DND-41 (cell line): ENCODE results near the gene CROT.
A peak's percentile ranks its signal among the peaks of the same experiment; 100 is the strongest.

Experiments
- ATAC-seq: fragments of 200-7000 bp; cut with Tn5 transposase; 3 replicates; pipeline ENCODE4 v1.9.1; 2021; ENCODE audit warnings: low read depth; ENCODE audit not compliant: insufficient read depth
- DNase-seq: peaks from one replicate; pipeline ENCODE4 v3.0.0-alpha.2; 2020
- H2AFZ ChIP-seq: 2 replicates; pipeline ENCODE4 v1.6.0; 2012; ENCODE audit warnings: low read depth, low read length
- H3K27ac ChIP-seq: 2 replicates; pipeline ENCODE4 v1.5.1; 2012; ENCODE audit warnings: low read length, inconsistent platforms
- H3K27me3 ChIP-seq: fragments of 200-600 bp; sonication (generic); 2 replicates; pipeline ENCODE4 v1.6.0; 2012; ENCODE audit warnings: low read length, mild to moderate bottlenecking, inconsistent platforms; ENCODE audit not compliant: insufficient read depth, poor library complexity
- H3K36me3 ChIP-seq: 2 replicates; pipeline ENCODE4 v1.5.1; 2012; ENCODE audit warnings: low read length, inconsistent platforms; ENCODE audit not compliant: insufficient read depth
- H3K4me1 ChIP-seq: 2 replicates; pipeline ENCODE4 v1.5.1; 2012; ENCODE audit warnings: mild to moderate bottlenecking, low read length; ENCODE audit not compliant: insufficient read depth
- H3K4me2 ChIP-seq: 2 replicates; pipeline ENCODE4 v1.6.0; 2012; ENCODE audit warnings: mild to moderate bottlenecking, moderate library complexity, low read length, inconsistent platforms; ENCODE audit not compliant: insufficient read depth
- H3K4me3 ChIP-seq, 2 experiments: fragments of 200-600 bp in 1 of 2; shearing (Covaris generic) in 1 of 2; 2 replicates each; pipeline ENCODE4 v1.5.1; 2012 to 2016; ENCODE audit warnings: inconsistent platforms in 2 of 2, low read length in 2 of 2, mild to moderate bottlenecking in 2 of 2, low read depth in 1 of 2, moderate library complexity in 1 of 2
- H3K79me2 ChIP-seq: 2 replicates; pipeline ENCODE4 v1.6.0; 2012; ENCODE audit warnings: low read length, inconsistent platforms; ENCODE audit not compliant: insufficient read depth
- H3K9ac ChIP-seq: 2 replicates; pipeline ENCODE4 v1.6.0; 2012; ENCODE audit warnings: low read depth, mild to moderate bottlenecking, inconsistent platforms, low read length, moderate library complexity
- H3K9me3 ChIP-seq: 2 replicates; pipeline ENCODE4 v1.5.1; 2012; ENCODE audit warnings: low read length, moderate library complexity, mild to moderate bottlenecking, inconsistent platforms; ENCODE audit not compliant: insufficient read depth, severe bottlenecking
- H4K20me1 ChIP-seq: 2 replicates; pipeline ENCODE4 v1.6.0; 2012; ENCODE audit warnings: low read length; ENCODE audit not compliant: insufficient read depth
- CTCF ChIP-seq: IDR thresholded peaks from 2 replicates; pipeline ENCODE4 v1.5.1; 2012; ENCODE audit warnings: borderline replicate concordance, low read length, moderate library complexity, mild to moderate bottlenecking; ENCODE audit not compliant: poor library complexity, severe bottlenecking; ENCODE audit errors: extremely low read depth
- EZH2 ChIP-seq: IDR thresholded peaks from 3 replicates; pipeline ENCODE4 v1.6.1; 2012; ENCODE audit warnings: borderline replicate concordance, low read depth, mild to moderate bottlenecking, moderate library complexity, low read length, inconsistent platforms; ENCODE audit not compliant: severe bottlenecking

The CROT gene

GRCh38 chr7:87342231-87342630 lies 3.2 kb upstream of the CROT start:
- Histone ChIP-seq H3K79me2 (peaks cover 23% of the 10 kb centered on the region), H3K27ac (no peak overlapping the region), H3K4me2 (0 out of 2 replicates have a peak overlapping the region, but pooled peaks have one; percentile 95), H4K20me1 (no peaks in the 10 kb centered on the region), H3K9me3 (no peaks in the 10 kb centered on the region), H3K4me1 (peaks cover 41% of the 10 kb centered on the region), H3K27me3 (no peaks in the 10 kb centered on the region), H2AFZ (no peak overlapping the region), H3K9ac (no peak overlapping the region), H3K4me3 (no peak overlapping the region), H3K36me3 (0 out of 2 replicates have a peak, but pooled peaks cover 3% of the 10 kb centered on the region)
- DNase-seq (no peak), ATAC-seq (no peak)
- TF ChIP-seq EZH2 (no peak), CTCF (no peak)

GRCh38 chr7:87344446-87344845 lies 1.0 kb upstream of the CROT start:
- TF ChIP-seq CTCF (no peak), EZH2 (no peak)
- peaks cover 23% of the 10 kb centered on the region for H3K79me2 ChIP-seq
- ATAC-seq (no peak), DNase-seq (no peak)
- peaks cover 41% of the 10 kb centered on the region for H3K4me1 ChIP-seq
- H3K9me3 ChIP-seq: no peaks in the 10 kb centered on the region
- H3K27ac ChIP-seq: peak overlapping the region; percentile 83
- peaks cover 14% of the 10 kb centered on the region; the same call in 1 of the 2 replicates for H3K36me3 ChIP-seq
- peak overlapping the region; percentile 72 for H3K9ac ChIP-seq
- peak overlapping the region; percentile 95 for H3K4me2 ChIP-seq
- H4K20me1 ChIP-seq: no peaks in the 10 kb centered on the region
- no peaks in the 10 kb centered on the region for H3K27me3 ChIP-seq
- peak overlapping the region; percentile 40 to 89 for H3K4me3 ChIP-seq
- H2AFZ ChIP-seq: peak overlapping the region; percentile 88

- no peaks in the 10 kb centered on the region for H4K20me1 ChIP-seq
- H3K4me3 ChIP-seq: peak overlapping the region; percentile 40 to 89
- DNase-seq: no peak
- no peaks in the 10 kb centered on the region for H3K27me3 ChIP-seq
- TF ChIP-seq CTCF: no peak
- peaks cover 25% of the 10 kb centered on the region; the same call in 1 of the 2 replicates for H3K36me3 ChIP-seq
- H3K9me3 ChIP-seq: no peaks in the 10 kb centered on the region
- peak; percentile 17; the same call in 2 of the 3 replicates for ATAC-seq
- H3K4me1 ChIP-seq: peaks cover 41% of the 10 kb centered on the region
- peak overlapping the region; percentile 72 for H3K9ac ChIP-seq
- H3K4me2 ChIP-seq: peak overlapping the region; percentile 95
- H3K79me2 ChIP-seq: peaks cover 23% of the 10 kb centered on the region
- H2AFZ ChIP-seq: peak overlapping the region; percentile 88
- H3K27ac ChIP-seq: peak overlapping the region; percentile 79
These were observed 503 bp downstream of the CROT start for GRCh38 chr7:87345962-87346371.

GRCh38 chr7:87347207-87347606 lies 1.7 kb downstream of the CROT start:
- Histone ChIP-seq H4K20me1 (no peaks in the 10 kb centered on the region), H3K4me2 (peak overlapping the region; percentile 95)

More at GRCh38 chr7:87347207-87347606, 1.7 kb downstream of the CROT start:
- H3K27me3 ChIP-seq: no peaks in the 10 kb centered on the region
- ATAC-seq (no peak), DNase-seq (no peak)
- H2AFZ ChIP-seq: no peak overlapping the region
- no peaks in the 10 kb centered on the region for H3K9me3 ChIP-seq
- H3K36me3 ChIP-seq: peaks cover 34% of the 10 kb centered on the region
- no peak overlapping the region for H3K4me3 ChIP-seq
- H3K79me2 ChIP-seq: peaks cover 23% of the 10 kb centered on the region
- TF ChIP-seq EZH2: no peak
- TF ChIP-seq CTCF: no peak
- no peak overlapping the region for H3K9ac ChIP-seq
- no peak overlapping the region for H3K27ac ChIP-seq
- H3K4me1 ChIP-seq: peaks cover 40% of the 10 kb centered on the region
